NCI-H345 (cell line): ENCODE measurements around the gene TMEM106C.

Experiments
- DNase-seq: peaks from one replicate; lab custom pipeline; 2025; lab: John Stamatoyannopoulos, UW

TMEM106C gene

DNA sequence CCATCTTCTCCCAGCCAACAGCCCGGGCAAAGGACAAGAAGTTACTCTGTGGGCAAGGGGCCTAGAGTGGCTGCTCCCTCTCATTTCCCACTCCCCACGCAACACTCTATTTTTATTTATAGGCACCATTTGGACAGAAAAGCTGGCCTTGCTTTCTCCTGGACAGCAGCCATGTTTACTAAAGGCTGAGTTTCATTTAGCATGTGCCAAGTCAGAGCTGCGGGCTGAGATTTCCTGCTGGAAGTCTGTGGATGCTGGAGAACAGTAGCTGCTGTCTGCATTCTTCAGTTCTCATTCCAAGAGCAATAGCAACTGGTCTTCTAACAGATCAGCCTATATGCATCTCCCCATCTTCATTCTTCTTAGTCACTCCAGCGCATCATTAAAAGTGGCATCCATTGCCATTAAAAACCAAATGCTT lies 32.6 kb downstream of the TMEM106C start:
- no peak for DNase-seq

DNA sequence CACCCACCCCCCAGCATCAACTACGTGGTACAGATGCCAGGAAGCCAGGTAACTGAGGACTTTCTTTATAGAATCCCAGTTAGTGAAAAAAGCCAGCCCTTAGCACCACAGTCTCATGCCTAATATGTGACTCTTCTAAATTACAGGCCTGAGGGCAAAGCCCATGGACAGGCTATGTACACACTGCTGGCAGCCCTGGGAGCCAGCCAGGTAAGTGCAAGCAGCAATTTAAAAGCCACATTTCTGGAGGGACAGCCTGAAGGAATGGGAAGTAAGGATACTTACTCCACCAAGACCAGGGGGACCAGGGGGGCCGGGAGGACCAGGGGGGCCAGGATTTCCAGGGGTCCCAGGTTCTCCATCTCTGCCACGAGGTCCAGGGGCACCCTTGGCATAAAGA lies 33.9 kb downstream of the TMEM106C start:
- DNase-seq = no peak

DNA sequence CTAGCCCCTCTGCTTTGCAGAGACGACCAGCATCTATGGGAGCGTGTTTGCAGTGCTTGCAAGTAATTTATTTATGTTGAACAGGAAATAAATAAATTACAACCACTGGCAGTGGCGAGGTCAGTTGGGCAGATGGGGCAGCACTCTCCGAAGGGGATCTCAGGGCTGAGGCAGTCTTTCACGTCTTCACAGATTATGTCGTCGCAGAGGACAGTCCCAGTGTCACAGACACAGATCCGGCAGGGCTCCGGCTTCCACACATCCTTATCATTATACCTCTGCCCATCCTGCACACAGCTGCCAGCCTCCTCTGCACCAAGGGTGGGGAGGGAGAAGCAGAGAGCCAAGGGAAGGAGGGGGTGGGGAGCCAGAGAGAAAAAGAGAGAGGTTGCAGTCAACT lies 36.4 kb downstream of the TMEM106C start:
- no peak for DNase-seq

- peak; percentile 10 for DNase-seq
Observed at GRCh38 chr12:48000878-48001504, 37.6 kb downstream of the TMEM106C start.

DNA sequence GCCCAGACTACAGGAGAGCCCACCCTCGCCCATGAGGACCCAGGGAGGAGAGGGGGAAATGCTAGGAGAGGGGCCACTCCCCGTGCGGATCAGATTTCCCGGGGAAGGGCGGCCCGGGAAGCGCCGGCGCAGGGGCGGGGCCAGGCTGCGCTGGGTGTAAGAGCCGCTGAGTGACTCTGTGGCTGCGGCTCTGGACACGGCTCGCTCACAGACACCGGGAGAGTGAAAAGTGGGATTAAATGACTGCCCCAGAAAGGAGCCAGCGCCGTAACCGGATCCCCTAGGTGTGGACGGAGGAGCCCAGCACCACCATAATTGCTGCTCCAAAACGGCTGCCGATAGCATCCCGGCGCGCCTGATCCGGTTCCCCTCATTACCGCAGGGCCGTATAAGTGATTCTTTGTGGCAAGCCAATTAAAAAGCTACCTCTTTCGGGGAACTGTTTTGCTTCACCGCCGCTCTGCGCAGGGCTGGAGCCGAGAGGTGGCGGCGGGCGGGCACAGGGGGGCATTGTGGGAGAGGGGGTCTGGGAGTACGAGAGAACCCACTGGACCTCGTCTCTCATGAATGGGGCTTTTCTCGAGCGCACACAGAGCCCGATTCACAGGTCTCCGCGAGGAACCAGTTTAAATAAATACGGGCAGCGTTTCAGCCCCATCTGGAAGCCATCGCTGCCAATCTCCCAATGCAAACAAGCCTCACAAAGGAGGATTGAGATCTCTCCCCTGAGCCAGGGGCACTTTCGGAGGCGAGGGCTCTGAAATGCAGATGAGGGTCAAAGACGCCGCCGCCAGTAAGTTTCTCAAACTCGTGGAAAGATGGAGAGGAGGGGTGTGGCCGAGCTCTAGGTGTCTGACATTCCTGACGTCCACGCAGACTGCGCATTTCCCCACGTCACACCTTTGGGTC lies 38.4 kb downstream of the TMEM106C start:
- DNase-seq = no peak

- DNase-seq = no peak
Observed at GRCh38 chr12:48002414-48002730, 39.0 kb downstream of the TMEM106C start.

GRCh38 chr12:48002773-48003218 lies 39.4 kb downstream of the TMEM106C start:
- DNase-seq = no peak

GRCh38 chr12:48003226-48004052 lies 40.0 kb downstream of the TMEM106C start:
- DNase-seq = no peak

DNA sequence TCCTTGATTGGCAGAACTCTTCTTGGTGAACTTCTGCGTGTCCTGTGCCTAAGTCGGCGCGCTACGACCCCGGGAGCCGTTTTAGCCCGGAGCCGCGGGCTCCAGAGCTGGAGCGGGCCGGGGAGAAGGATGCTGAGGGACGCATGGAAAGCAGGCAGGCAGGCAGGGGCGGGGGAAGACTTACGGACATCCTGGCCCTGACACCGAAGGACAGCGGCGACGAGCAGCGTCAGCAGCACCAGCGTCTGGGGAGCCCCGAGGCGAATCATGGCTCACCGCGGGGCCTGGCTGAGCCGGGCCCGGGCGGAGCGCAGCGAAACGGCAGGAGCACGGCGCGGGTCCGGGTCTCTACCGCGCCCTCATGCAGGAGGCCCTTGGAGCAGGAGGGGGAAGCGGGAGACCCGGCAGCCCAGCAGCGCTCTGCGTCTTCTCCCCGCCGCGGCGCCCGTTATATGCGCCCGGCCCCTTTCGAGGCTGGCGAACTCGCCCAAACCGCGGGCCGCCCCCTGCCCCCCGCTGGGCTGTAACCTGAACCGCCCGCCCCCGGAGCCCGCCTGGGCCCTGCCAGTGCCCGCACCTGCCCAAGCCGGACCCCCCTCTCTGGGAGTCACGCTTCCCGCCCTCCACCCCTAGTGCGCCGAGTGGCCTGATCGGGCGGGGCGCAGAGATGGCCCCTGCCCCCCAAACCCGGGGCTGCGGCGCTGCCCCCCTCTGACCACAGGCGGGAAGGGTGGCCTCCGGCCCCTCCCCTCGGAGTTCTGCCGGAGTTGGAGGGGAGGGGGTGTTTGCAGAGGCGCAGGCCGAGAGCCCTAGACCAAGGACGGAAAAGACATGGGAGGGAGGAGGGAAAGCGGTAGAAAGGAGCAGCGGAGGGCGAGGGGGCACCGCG lies 40.9 kb downstream of the TMEM106C start, which contains the start of gene COL2A1:
COL2A1 (minus strand) TSS at position 424 of the 889 bp plus-strand sequence; CDS start at position 269, 155 bp downstream.
- DNase-seq = no peak

- no peak for DNase-seq
Observed at GRCh38 chr12:48005001-48005749, 41.8 kb downstream of the TMEM106C start.

- DNase-seq = no peak
Observed at GRCh38 chr12:48005750-48006021, 42.3 kb downstream of the TMEM106C start.

DNA sequence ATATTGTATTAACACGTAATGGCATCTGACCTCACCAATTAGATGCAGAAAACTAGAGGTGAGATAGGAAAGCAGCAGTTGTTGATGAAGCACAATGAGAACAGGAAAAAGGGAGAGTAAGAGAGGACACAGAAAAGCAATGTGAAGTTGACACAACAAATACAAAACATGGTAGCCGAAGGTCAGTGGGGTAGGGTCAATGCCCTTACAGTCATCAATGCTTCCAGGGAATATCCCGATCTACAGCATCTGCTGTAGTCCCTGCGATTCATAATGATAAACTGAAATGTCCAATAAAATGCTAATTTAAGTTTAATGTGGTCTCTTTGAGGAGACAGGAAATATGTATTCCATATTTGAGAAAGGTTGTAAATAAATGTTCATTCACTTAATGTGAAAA lies 43.8 kb downstream of the TMEM106C start:
- DNase-seq = no peak

GRCh38 chr12:48008349-48008748 lies 45.0 kb downstream of the TMEM106C start:
- DNase-seq = no peak

DNA sequence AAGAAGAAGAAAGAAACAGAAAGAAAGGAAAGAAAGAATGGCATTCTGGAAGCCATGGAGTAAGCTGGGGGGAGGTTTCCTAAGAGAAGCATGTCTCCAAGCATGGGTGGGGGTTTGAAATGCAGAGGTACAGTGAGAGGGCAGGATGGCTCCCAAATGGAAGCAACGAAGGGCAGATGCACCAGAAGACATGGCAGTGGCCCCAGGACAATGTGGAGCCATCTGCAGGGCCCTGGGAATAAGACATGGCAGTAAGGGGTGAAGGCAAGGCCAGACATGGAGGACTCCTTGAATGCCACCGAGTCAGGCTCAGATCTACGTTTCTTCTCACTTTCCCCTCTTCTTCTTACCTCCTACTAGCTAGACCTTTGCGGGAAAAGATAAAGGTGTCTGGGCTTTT lies 45.6 kb downstream of the TMEM106C start:
- no peak for DNase-seq

DNA sequence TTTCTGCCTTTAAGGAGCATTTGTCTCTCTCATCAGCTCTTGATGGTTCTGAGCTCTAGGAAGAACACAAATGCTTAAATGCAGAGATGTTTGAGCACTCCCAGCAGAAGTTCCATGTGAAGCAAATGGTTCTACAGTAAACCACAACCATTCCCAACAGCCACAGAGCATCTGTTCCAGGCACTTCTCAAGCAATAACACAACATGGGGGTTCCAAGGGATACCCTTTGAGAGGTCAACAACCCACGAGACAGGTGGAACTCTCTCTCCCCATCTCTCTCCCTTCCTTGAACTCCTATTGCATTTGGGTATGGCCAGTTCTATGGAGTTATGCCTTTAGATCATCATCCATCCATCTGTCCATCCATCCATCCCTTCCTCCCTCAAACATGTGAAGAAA lies 46.1 kb downstream of the TMEM106C start:
- no peak for DNase-seq

GRCh38 chr12:48010366-48010970 lies 47.1 kb downstream of the TMEM106C start:
- DNase-seq = no peak

DNA sequence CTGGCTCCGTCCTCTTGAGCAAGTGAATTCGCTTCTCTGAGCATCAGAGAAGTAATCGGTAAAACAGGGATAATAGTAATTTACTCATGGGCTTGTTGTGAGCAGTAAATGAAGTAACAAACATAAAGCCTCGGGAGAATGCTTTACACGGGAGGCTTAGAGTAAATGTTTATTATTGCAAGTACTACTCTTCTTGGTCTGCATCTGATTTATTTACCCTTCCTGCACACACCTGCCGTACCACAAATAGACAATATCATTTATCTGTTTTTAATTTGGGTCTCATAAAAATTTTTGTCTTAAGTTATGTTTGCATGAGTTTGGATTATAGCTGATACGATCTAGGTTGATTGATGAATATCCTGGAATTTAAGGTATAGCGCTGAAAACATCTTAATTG lies 48.7 kb downstream of the TMEM106C start:
- no peak for DNase-seq

GRCh38 chr12:48013287-48013686 lies 49.9 kb downstream of the TMEM106C start:
- DNase-seq = no peak

- no peak for DNase-seq
Observed at GRCh38 chr12:48015129-48015528, 51.7 kb downstream of the TMEM106C start.

- DNase-seq = no peak
Observed at GRCh38 chr12:48015954-48016353, 52.6 kb downstream of the TMEM106C start.
